ENCODE data around the gene GABPA. TPM values are rescaled to one million over a fixed set of nuclear protein-coding genes. Genes with fewer than 3 reads are reported as not detected.

Gene GABPA
- total RNA-seq, 1 donor from 2014 or later = 23.8 TPM

DNA sequence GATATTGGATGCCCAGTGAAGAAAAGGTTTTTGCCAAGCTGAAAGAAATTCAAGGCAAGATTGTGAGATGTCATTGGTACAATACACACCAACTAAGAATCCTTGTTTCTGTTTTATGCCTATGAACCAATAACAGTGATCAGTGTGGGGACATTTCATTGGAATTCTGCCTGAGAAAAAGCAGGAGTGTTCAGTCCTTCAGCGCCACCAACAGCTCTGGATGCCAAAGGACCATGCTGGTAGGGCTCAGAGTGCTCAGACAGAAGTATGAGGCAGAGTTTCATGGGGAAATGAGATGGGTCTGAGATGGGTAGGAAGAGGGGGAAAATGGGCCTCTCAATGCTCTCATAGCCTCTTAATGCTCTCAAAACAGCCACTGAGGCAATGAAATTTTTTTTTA lies 56.5 kb downstream of the GABPA start:
- Mint-ChIP-seq H3K36me3 (ENCODE audit: unreplicated experiment) (no peaks in the 10 kb centered on the region), H3K27ac (ENCODE audit: unreplicated experiment) (no peak overlapping the region), H3K27me3 (ENCODE audit: unreplicated experiment) (peaks cover 27% of the 10 kb centered on the region), H3K4me3 (ENCODE audit: unreplicated experiment) (no peak overlapping the region), H3K4me1 (ENCODE audit: unreplicated experiment) (peaks cover 7% of the 10 kb centered on the region), H3K9me3 (ENCODE audit: unreplicated experiment) (no peaks in the 10 kb centered on the region)
- TF ChIP-seq, protein P1, sequence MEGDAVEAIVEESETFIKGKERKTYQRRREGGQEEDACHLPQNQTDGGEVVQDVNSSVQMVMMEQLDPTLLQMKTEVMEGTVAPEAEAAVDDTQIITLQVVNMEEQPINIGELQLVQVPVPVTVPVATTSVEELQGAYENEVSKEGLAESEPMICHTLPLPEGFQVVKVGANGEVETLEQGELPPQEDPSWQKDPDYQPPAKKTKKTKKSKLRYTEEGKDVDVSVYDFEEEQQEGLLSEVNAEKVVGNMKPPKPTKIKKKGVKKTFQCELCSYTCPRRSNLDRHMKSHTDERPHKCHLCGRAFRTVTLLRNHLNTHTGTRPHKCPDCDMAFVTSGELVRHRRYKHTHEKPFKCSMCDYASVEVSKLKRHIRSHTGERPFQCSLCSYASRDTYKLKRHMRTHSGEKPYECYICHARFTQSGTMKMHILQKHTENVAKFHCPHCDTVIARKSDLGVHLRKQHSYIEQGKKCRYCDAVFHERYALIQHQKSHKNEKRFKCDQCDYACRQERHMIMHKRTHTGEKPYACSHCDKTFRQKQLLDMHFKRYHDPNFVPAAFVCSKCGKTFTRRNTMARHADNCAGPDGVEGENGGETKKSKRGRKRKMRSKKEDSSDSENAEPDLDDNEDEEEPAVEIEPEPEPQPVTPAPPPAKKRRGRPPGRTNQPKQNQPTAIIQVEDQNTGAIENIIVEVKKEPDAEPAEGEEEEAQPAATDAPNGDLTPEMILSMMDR (IDR thresholded peaks at IDR 0.05) = no peak
- DNase-seq (ENCODE audit: extremely low spot score, unreplicated experiment) = no peak

DNA sequence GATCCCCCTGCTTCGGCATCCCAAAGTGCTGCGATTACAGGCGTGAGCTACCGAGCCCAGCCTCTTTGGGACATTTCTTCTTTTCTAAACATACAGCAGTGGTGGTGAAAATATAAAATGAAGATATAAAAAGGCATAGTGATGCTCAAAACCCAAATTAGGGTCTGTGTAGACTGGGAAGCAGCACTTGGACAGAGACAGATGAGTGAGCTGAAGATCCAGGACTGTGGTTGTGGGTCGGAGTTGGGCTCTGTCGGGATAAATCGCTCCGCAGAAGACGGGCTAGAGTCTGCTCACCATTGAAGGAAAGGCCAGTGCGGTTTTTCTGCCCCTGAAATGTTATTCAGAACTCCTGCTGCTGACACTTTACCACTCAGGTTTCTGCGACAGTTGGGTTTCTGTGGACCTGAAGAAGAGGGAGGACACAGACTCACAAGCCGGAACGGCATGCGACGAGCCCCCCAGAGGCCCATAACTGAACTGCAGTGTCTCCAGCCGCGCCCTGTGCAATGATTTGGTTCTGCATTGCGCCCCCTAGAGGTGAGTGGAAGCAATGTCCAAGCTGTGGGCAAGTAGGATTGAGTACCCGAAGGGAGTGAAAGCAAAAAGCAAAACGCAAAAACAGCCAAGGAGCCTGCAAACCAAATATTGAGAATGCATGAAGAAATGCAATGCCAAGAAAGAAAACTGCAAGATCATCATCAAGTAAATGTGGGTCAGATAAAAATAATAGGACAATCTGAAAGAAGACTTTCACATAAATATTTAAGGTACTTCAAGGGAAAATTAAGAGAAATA lies 66.6 kb downstream of the GABPA start:
- Mint-ChIP-seq H3K27ac (ENCODE audit: unreplicated experiment) (no peak overlapping the region), H3K4me1 (ENCODE audit: unreplicated experiment) (peaks cover 5% of the 10 kb centered on the region), H3K4me3 (ENCODE audit: unreplicated experiment) (no peak overlapping the region), H3K27me3 (ENCODE audit: unreplicated experiment) (peaks cover 35% of the 10 kb centered on the region), H3K36me3 (ENCODE audit: unreplicated experiment) (no peaks in the 10 kb centered on the region), H3K9me3 (ENCODE audit: unreplicated experiment) (no peaks in the 10 kb centered on the region)
- TF ChIP-seq, protein P1 (IDR thresholded peaks at IDR 0.05) = peak; percentile 91
- DNase-seq (ENCODE audit: extremely low spot score, unreplicated experiment) = peak; percentile 90

DNA sequence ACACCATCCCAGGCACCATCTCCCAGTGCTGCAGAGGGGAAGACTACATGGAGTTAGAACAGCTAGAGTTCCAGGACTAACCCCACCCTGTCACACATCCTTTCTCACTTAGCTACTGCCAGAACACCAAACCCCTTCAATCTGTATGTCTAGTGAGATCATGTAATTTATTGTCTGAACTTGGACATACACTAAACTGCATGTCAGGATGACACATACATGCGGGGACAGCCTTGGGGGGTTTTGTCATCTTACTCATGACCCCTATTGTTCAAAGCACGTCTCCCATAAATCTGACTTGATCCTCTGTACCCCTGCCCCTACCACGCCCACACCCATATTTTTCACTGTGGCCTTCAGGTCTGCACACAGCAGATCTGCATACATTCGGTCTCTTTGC lies 71.3 kb downstream of the GABPA start:
- no peak overlapping the region for H3K27ac Mint-ChIP-seq (ENCODE audit: unreplicated experiment)
- peaks cover 5% of the 10 kb centered on the region for H3K4me1 Mint-ChIP-seq (ENCODE audit: unreplicated experiment)
- no peak for DNase-seq (ENCODE audit: extremely low spot score, unreplicated experiment)
- no peaks in the 10 kb centered on the region for H3K36me3 Mint-ChIP-seq (ENCODE audit: unreplicated experiment)
- H3K9me3 Mint-ChIP-seq (ENCODE audit: unreplicated experiment) = peaks cover 3% of the 10 kb centered on the region
- TF ChIP-seq, protein P1 (IDR thresholded peaks at IDR 0.05) = no peak
- H3K4me3 Mint-ChIP-seq (ENCODE audit: unreplicated experiment) = no peak overlapping the region
- peaks cover 13% of the 10 kb centered on the region for H3K27me3 Mint-ChIP-seq (ENCODE audit: unreplicated experiment)

DNA sequence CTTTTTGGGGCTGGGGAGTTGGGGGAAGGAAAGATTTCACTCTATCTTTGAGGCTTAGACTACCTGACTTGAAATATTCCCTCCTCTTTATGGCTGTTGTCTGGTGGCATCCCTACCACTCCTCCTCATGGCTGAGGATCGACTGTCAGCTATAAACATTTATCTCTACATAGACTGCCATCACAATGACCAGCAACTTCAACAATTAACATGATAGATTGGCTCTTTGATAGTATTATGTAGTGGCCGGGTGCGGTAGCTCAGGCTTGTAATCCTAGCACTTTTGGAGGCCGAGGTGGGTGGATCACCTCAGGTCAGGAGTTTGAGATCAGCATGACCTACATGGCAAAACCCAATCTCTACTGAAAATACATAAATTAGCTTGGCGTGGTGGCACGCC lies 72.4 kb downstream of the GABPA start:
- Mint-ChIP-seq H3K4me1 (ENCODE audit: unreplicated experiment) (no peaks in the 10 kb centered on the region), H3K4me3 (ENCODE audit: unreplicated experiment) (no peak overlapping the region), H3K36me3 (ENCODE audit: unreplicated experiment) (no peaks in the 10 kb centered on the region), H3K27ac (ENCODE audit: unreplicated experiment) (no peak overlapping the region), H3K27me3 (ENCODE audit: unreplicated experiment) (peaks cover 9% of the 10 kb centered on the region), H3K9me3 (ENCODE audit: unreplicated experiment) (peaks cover 3% of the 10 kb centered on the region)
- DNase-seq (ENCODE audit: extremely low spot score, unreplicated experiment) = no peak
- TF ChIP-seq, protein P1 (IDR thresholded peaks at IDR 0.05) = no peak

DNA sequence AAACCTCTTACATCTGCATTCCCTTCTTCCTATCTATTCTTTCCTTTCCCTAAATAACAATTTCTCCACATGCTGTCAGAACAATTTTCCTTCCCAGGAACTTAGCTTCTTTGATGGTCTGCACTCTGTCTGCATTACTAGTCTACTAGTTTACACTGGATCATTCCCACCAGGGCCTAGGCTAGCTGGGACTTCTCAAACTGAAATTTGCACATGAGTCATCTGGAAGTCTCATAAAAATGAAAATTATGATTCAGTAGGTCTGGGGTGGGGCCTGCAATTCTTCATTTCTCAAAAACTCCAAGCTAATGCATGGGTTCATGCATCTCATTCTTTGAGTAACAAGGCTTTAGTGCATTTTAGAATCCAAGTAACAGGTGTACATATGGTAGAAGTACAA lies 74.2 kb downstream of the GABPA start:
- DNase-seq (ENCODE audit: extremely low spot score, unreplicated experiment) = no peak
- Mint-ChIP-seq H3K4me3 (ENCODE audit: unreplicated experiment) (no peak overlapping the region), H3K27ac (ENCODE audit: unreplicated experiment) (no peak overlapping the region), H3K4me1 (ENCODE audit: unreplicated experiment) (no peaks in the 10 kb centered on the region), H3K9me3 (ENCODE audit: unreplicated experiment) (peaks cover 3% of the 10 kb centered on the region), H3K27me3 (ENCODE audit: unreplicated experiment) (no peaks in the 10 kb centered on the region), H3K36me3 (ENCODE audit: unreplicated experiment) (no peaks in the 10 kb centered on the region)
- TF ChIP-seq, protein P1 (IDR thresholded peaks at IDR 0.05) = no peak
